HL-60 (cell line): ENCODE results near the gene MYEOV.

Experiments
- DNase-seq, 2 experiments: peaks; one replicate each; pipeline ENCODE4 v3.0.0-alpha.2; 2010 to 2020; ENCODE audit warnings: low read depth in 1 of 2, low spot score in 1 of 2
- H3K27ac ChIP-seq: fragments of 250-450 bp; sonication (Bioruptor Pico); replicated peaks from 2 replicates; pipeline ENCODE4 v1.5.1; 2020; ENCODE audit warnings: mild to moderate bottlenecking, moderate library complexity
- H3K27me3 ChIP-seq: fragments of 250-450 bp; sonication (Bioruptor Pico); 2 replicates; pipeline ENCODE4 v1.5.1; 2021; ENCODE audit warnings: mild to moderate bottlenecking, moderate library complexity; ENCODE audit not compliant: insufficient read depth, poor library complexity, severe bottlenecking
- H3K4me3 ChIP-seq: replicated peaks from 2 replicates; pipeline ENCODE4 v1.5.1; 2011; ENCODE audit warnings: mild to moderate bottlenecking, control low read depth, low read length; ENCODE audit not compliant: insufficient read depth
- CTCF ChIP-seq: IDR thresholded peaks from one replicate; pipeline ENCODE4 v1.5.1; 2011; ENCODE audit warnings: low read length, control low read depth, inconsistent platforms; ENCODE audit not compliant: insufficient read depth
- GABPA ChIP-seq: IDR thresholded peaks from 2 replicates; pipeline ENCODE4 v1.6.1; 2012; ENCODE audit warnings: low read depth
- POLR2AphosphoS5 ChIP-seq: IDR thresholded peaks from 2 replicates; pipeline ENCODE4 v1.6.1; 2012; ENCODE audit warnings: low read depth
- SPI1 ChIP-seq: IDR thresholded peaks from 2 replicates; pipeline ENCODE4 v1.6.1; 2012; ENCODE audit warnings: low read depth, mild to moderate bottlenecking, borderline replicate concordance
- TF ChIP-seq, protein P1 (sequence below): IDR thresholded peaks from 2 replicates; pipeline ENCODE4 v1.6.1; 2012; ENCODE audit warnings: low read depth; ENCODE audit not compliant: insufficient replicate concordance

Gene MYEOV

DNA sequence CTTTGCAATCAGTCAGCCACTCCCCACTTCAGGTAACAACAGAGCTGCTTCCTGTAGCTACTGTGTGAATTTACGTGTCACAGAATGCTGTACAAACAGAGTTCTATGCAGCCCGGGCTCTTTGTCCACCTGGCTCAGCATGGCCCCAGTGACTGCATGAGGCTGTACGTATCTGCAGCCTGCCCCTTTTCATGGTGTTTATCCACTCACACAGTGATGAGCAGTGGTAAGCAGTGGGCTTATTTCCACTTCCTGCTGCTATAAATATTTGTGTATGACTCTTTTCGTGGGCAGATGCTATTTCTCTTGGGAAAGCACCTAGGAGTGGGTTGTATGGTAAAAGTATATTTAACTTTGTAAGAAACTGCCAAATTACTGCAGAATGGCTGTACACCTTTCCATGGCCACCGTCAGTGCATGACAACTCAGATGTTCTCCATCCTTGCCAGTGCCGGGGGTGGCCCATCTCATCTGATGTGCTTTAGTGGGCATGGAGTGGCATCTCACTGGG is 43.3 kb downstream of the MYEOV start:
- TF ChIP-seq, protein P1, sequence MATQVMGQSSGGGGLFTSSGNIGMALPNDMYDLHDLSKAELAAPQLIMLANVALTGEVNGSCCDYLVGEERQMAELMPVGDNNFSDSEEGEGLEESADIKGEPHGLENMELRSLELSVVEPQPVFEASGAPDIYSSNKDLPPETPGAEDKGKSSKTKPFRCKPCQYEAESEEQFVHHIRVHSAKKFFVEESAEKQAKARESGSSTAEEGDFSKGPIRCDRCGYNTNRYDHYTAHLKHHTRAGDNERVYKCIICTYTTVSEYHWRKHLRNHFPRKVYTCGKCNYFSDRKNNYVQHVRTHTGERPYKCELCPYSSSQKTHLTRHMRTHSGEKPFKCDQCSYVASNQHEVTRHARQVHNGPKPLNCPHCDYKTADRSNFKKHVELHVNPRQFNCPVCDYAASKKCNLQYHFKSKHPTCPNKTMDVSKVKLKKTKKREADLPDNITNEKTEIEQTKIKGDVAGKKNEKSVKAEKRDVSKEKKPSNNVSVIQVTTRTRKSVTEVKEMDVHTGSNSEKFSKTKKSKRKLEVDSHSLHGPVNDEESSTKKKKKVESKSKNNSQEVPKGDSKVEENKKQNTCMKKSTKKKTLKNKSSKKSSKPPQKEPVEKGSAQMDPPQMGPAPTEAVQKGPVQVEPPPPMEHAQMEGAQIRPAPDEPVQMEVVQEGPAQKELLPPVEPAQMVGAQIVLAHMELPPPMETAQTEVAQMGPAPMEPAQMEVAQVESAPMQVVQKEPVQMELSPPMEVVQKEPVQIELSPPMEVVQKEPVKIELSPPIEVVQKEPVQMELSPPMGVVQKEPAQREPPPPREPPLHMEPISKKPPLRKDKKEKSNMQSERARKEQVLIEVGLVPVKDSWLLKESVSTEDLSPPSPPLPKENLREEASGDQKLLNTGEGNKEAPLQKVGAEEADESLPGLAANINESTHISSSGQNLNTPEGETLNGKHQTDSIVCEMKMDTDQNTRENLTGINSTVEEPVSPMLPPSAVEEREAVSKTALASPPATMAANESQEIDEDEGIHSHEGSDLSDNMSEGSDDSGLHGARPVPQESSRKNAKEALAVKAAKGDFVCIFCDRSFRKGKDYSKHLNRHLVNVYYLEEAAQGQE, result no peak
- TF ChIP-seq POLR2AphosphoS5 (no peak), SPI1 (no peak), GABPA (no peak), CTCF (no peak)
- H3K27ac ChIP-seq, result no peak overlapping the region
- DNase-seq, result no peak

GRCh38 chr11:69339041-69339733 is 45.2 kb downstream of the MYEOV start:
- H3K4me3 ChIP-seq, result no peak overlapping the region
- TF ChIP-seq POLR2AphosphoS5 (no peak), GABPA (no peak), SPI1 (no peak)
- TF ChIP-seq, protein P1, result no peak
- DNase-seq, result no peak
- no peaks in the 10 kb centered on the region for H3K27me3 ChIP-seq
- no peak overlapping the region for H3K27ac ChIP-seq

More for the DNA sequence above, 43.3 kb downstream of the MYEOV start:
- H3K27me3 ChIP-seq, result no peaks in the 10 kb centered on the region
- no peak overlapping the region for H3K4me3 ChIP-seq

GRCh38 chr11:69339983-69340565 is 46.1 kb downstream of the MYEOV start:
- no peak for TF ChIP-seq CTCF
- TF ChIP-seq, protein P1, result no peak
- TF ChIP-seq GABPA, result no peak
- TF ChIP-seq SPI1, result no peak
- no peak for TF ChIP-seq POLR2AphosphoS5
- Histone ChIP-seq H3K27me3 (no peaks in the 10 kb centered on the region), H3K4me3 (no peak overlapping the region), H3K27ac (no peak overlapping the region)
- DNase-seq, result no peak
